Measurements from ENCODE around the gene CCDC183.

- TF ChIP-seq EZH2 (IDR thresholded peaks at IDR 0.05; ENCODE audit: borderline replicate concordance, low read length) (no peak), CTCF (conservative IDR thresholded peaks at IDR 0.05 in 1 of 2, IDR thresholded peaks at IDR 0.05 in 1 of 2; ENCODE audit: extremely low read depth in 1 of 2, insufficient read depth in 1 of 2, low read depth in 1 of 2, low read length in 2 of 2) (no peak)
Measured at GRCh38 chr9:136806631-136807201, 10.6 kb downstream of the CCDC183 start.
